Measurements from ENCODE around the gene AMH.

The AMH gene

DNA sequence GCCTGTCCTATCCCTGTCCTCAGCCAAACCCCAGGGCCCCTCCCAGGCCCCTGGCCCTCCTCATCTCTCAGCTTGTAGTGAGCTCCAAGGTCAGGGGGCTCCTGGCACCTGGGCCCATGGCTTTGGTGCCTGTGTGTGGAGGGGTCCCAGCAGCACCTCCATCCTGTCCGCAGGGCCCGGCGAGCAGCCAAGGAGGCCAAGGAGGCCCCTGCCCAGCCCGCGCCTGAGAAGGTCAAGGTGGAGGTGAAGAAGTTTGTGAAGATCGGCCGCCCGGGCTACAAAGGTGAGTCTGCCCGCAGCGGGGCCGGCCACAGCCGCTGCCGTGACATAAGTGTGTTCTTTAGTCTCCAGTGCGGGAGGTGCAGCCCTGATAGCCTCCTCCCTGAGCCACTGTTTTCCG lies 3.9 kb upstream of the AMH start:
- Histone ChIP-seq H3K36me3 (ENCODE audit: control insufficient read depth, insufficient read depth, low read length) (peaks cover 68% of the 10 kb centered on the region), H3K9me3 (ENCODE audit: control insufficient read depth, insufficient read depth, low read length) (no peaks in the 10 kb centered on the region), H3K4me1 (ENCODE audit: control insufficient read depth, insufficient read depth, low read length) (peaks cover 9% of the 10 kb centered on the region), H3K9ac (ENCODE audit: low read depth, low read length) (no peak overlapping the region), H3K27me3 (ENCODE audit: control insufficient read depth, insufficient read depth, low read length) (0 out of 2 replicates have a peak, but pooled peaks cover under 1% of the 10 kb centered on the region), H3K27ac (ENCODE audit: low read depth, low read length) (no peak overlapping the region), H3K4me3 (ENCODE audit: low read depth, low read length) (no peak overlapping the region)

DNA sequence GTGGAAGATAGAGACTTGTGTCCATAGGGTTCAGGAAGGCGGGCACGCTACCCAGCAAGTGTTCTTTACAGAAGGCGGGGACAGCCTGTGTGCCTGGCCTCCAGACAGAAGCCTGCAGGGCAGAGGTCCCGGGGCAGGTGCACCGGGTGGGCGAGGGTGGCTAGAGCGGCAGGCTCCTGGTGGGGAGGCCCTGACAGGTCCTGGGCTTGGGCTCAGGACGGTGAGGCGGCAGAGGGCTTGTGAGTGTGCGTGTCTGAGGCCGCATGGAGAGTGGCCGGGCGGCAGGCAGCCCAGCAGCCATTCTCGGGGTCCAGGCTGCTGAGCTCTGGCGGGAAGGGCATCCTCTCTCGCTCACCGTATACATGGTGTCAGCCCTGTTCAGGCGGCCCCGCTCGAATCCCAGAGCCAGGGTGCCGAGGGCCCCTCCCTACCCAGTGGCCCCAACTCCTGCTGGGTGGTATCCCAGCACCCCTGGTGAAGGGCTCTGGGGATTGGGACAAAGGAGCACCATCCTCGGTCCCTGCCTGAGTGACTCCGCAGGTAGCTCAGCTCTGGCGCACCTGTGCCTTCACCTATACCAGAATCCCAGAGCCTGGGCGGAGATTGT lies 3.0 kb upstream of the AMH start:
- Histone ChIP-seq H3K27ac (ENCODE audit: low read depth, low read length) (no peak overlapping the region), H3K4me1 (ENCODE audit: control insufficient read depth, insufficient read depth, low read length) (0 out of 2 replicates have a peak, but pooled peaks cover 3% of the 10 kb centered on the region), H3K36me3 (ENCODE audit: control insufficient read depth, insufficient read depth, low read length) (peaks cover 65% of the 10 kb centered on the region), H3K9me3 (ENCODE audit: control insufficient read depth, insufficient read depth, low read length) (no peaks in the 10 kb centered on the region), H3K9ac (ENCODE audit: low read depth, low read length) (no peak overlapping the region), H3K4me3 (ENCODE audit: low read depth, low read length) (no peak overlapping the region), H3K27me3 (ENCODE audit: control insufficient read depth, insufficient read depth, low read length) (peaks cover 9% of the 10 kb centered on the region; the same call in 1 of the 2 replicates)

DNA sequence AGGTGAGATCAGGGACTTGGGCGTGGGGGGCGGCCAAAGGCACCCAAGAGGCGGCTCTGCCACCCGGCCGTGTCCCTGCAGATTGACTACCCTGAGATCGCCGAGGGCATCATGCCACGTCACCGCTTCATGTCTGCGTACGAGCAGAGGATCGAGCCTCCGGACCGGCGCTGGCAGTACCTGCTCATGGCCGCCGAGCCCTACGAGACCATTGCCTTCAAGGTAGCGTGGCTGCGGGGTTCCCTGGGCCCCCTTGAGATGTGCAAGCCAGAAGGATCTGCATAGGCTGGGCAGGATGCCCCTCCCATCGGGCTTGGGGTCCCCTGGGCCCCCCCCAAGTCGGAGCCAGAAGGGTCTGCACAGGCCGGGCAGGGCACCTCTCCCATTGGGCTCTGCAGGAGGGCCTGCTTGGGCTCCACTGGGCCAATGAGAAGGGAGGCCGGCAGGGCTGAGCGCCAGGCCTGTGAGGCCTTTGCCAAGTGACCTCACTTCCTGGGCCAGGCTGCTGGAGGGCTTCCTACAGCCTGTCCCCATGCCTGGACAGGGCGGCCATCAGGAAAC lies 2.2 kb upstream of the AMH start:
- peaks cover 16% of the 10 kb centered on the region for H3K27me3 ChIP-seq (ENCODE audit: control insufficient read depth, insufficient read depth, low read length)
- H3K4me3 ChIP-seq (ENCODE audit: low read depth, low read length) = no peak overlapping the region
- no peaks in the 10 kb centered on the region for H3K9me3 ChIP-seq (ENCODE audit: control insufficient read depth, insufficient read depth, low read length)
- H3K36me3 ChIP-seq (ENCODE audit: control insufficient read depth, insufficient read depth, low read length) = peaks cover 58% of the 10 kb centered on the region
- no peak overlapping the region for H3K27ac ChIP-seq (ENCODE audit: low read depth, low read length)
- H3K4me1 ChIP-seq (ENCODE audit: control insufficient read depth, insufficient read depth, low read length) = no peaks in the 10 kb centered on the region
- no peak overlapping the region for H3K9ac ChIP-seq (ENCODE audit: low read depth, low read length)

DNA sequence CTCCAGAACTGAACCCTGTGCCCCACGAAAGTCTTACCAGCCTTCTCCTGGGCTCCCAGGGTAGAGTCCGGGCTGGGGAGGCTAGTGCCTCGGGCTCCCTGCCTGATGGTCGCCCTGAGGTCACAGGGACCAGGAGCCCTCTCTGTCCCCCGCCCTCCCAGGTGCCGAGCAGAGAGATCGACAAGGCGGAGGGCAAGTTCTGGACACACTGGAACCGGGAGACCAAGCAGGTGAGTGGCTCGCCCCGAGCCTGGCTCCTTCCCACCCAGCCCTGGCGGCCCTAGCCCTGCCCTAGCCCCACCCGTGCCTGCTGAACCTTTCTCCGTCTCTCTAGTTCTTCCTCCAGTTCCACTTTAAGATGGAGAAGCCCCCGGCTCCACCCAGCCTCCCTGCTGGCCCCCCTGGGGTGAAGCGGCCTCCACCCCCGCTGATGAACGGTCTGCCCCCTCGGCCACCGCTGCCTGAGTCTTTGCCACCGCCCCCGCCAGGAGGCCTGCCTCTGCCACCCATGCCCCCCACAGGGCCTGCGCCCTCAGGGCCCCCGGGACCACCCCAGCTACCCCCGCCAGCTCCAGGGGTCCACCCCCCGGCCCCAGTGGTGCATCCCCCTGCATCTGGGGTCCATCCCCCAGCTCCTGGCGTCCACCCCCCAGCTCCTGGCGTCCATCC lies 1.6 kb upstream of the AMH start:
- Histone ChIP-seq H3K27ac (ENCODE audit: low read depth, low read length) (no peak overlapping the region), H3K4me3 (ENCODE audit: low read depth, low read length) (no peak overlapping the region), H3K36me3 (ENCODE audit: control insufficient read depth, insufficient read depth, low read length) (peaks cover 58% of the 10 kb centered on the region), H3K9ac (ENCODE audit: low read depth, low read length) (no peak overlapping the region), H3K4me1 (ENCODE audit: control insufficient read depth, insufficient read depth, low read length) (no peaks in the 10 kb centered on the region), H3K27me3 (ENCODE audit: control insufficient read depth, insufficient read depth, low read length) (peaks cover 23% of the 10 kb centered on the region), H3K9me3 (ENCODE audit: control insufficient read depth, insufficient read depth, low read length) (no peaks in the 10 kb centered on the region)

DNA sequence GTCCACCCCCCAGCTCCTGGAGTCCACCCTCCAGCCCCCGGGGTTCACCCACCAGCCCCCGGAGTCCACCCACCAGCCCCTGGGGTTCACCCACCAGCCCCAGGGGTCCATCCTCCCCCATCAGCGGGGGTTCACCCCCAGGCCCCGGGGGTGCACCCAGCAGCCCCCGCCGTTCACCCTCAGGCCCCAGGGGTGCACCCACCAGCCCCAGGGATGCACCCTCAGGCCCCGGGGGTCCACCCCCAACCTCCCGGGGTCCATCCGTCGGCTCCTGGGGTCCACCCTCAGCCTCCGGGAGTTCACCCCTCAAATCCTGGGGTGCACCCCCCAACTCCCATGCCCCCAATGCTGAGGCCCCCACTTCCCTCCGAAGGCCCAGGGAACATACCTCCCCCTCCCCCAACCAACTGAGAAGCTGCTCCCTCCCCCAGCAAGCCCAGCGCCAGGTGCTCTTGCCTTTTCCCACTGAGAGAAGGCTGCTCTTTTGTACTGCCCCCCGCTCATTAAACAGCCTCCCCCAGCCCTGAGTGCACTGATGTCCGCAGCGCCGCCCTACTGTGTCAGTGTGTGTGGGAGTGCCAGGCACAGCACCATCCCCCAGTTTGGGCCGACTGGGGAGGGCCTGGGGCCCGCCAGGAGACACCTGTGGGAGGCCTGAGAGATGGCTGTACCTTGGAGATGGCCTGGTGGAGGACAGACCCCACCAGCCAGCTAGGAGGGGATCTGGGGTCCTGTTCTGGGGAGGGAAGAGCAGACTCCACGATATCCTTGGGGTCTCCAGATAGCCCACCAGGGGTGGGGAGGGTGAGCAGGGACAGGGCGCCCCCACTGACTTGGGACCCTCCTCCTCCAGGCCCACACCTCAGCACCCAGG lies 750 bp upstream of the AMH start:
- Histone ChIP-seq H3K9ac (ENCODE audit: low read depth, low read length) (no peak overlapping the region), H3K9me3 (ENCODE audit: control insufficient read depth, insufficient read depth, low read length) (no peaks in the 10 kb centered on the region), H3K36me3 (ENCODE audit: control insufficient read depth, insufficient read depth, low read length) (peaks cover 50% of the 10 kb centered on the region), H3K27ac (ENCODE audit: low read depth, low read length) (no peak overlapping the region), H3K27me3 (ENCODE audit: control insufficient read depth, insufficient read depth, low read length) (peaks cover 31% of the 10 kb centered on the region), H3K4me3 (ENCODE audit: low read depth, low read length) (no peak overlapping the region), H3K4me1 (ENCODE audit: control insufficient read depth, insufficient read depth, low read length) (no peaks in the 10 kb centered on the region)

DNA sequence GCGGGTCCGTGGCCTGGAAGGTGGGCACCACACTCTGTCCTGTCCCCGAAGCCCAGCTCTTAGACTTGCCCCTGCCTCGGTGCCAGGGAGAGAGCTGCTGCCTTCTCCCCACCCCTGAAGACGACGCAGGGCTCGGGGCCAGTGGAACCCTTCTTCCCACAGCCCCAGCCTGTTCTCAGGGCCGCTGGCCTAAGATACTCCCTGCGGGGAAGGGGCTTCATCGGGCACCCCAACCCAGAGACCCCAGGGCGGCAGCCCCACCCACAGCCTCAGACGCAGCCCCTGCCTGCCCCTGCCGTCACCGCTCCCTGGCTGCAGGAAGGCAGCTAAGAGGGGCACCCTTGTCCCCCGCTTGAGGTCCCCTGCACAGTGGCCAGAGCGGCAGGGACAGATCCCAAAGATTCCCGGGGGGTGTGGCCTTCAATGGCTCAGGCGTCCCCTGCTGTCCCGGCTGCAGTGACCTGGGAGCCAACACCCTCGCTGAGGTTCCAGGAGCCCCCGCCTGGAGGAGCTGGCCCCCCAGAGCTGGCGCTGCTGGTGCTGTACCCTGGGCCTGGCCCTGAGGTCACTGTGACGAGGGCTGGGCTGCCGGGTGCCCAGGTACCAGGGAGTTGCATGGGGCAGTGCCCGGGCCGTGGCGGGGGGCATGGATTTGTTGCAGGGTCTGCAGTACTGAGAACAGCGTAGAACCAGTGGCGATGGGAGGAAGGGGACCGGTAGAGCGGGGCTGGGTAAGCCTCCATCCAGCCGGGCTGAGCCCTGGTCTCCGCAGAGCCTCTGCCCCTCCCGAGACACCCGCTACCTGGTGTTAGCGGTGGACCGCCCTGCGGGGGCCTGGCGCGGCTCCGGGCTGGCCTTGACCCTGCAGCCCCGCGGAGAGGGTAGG lies 1.0 kb downstream of the AMH start:
- H3K27me3 ChIP-seq (ENCODE audit: control insufficient read depth, insufficient read depth, low read length) = peaks cover 42% of the 10 kb centered on the region

DNA sequence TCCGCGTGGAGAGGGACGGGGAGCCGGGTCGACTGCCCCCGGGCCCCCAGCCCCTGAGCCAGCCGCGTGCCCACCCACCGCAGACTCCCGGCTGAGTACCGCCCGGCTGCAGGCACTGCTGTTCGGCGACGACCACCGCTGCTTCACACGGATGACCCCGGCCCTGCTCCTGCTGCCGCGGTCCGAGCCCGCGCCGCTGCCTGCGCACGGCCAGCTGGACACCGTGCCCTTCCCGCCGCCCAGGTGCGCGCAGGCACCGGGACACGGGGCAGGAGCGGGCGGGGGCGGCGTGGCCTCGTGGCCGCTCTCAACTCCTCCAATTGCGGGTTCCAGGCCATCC lies 1.6 kb downstream of the AMH start:
- H3K27me3 ChIP-seq (ENCODE audit: control insufficient read depth, insufficient read depth, low read length) = peaks cover 42% of the 10 kb centered on the region
- H3K27ac ChIP-seq (ENCODE audit: low read depth, low read length) = no peak overlapping the region
- H3K36me3 ChIP-seq (ENCODE audit: control insufficient read depth, insufficient read depth, low read length) = peaks cover 26% of the 10 kb centered on the region
- no peaks in the 10 kb centered on the region for H3K4me1 ChIP-seq (ENCODE audit: control insufficient read depth, insufficient read depth, low read length)
- H3K4me3 ChIP-seq (ENCODE audit: low read depth, low read length) = no peak overlapping the region
- H3K9ac ChIP-seq (ENCODE audit: low read depth, low read length) = no peak overlapping the region
- H3K9me3 ChIP-seq (ENCODE audit: control insufficient read depth, insufficient read depth, low read length) = no peaks in the 10 kb centered on the region

More for the DNA sequence above, 1.0 kb downstream of the AMH start:
- Histone ChIP-seq H3K4me3 (ENCODE audit: low read depth, low read length) (no peak overlapping the region), H3K4me1 (ENCODE audit: control insufficient read depth, insufficient read depth, low read length) (no peaks in the 10 kb centered on the region), H3K36me3 (ENCODE audit: control insufficient read depth, insufficient read depth, low read length) (peaks cover 32% of the 10 kb centered on the region), H3K27ac (ENCODE audit: low read depth, low read length) (no peak overlapping the region), H3K9ac (ENCODE audit: low read depth, low read length) (no peak overlapping the region), H3K9me3 (ENCODE audit: control insufficient read depth, insufficient read depth, low read length) (no peaks in the 10 kb centered on the region)

DNA sequence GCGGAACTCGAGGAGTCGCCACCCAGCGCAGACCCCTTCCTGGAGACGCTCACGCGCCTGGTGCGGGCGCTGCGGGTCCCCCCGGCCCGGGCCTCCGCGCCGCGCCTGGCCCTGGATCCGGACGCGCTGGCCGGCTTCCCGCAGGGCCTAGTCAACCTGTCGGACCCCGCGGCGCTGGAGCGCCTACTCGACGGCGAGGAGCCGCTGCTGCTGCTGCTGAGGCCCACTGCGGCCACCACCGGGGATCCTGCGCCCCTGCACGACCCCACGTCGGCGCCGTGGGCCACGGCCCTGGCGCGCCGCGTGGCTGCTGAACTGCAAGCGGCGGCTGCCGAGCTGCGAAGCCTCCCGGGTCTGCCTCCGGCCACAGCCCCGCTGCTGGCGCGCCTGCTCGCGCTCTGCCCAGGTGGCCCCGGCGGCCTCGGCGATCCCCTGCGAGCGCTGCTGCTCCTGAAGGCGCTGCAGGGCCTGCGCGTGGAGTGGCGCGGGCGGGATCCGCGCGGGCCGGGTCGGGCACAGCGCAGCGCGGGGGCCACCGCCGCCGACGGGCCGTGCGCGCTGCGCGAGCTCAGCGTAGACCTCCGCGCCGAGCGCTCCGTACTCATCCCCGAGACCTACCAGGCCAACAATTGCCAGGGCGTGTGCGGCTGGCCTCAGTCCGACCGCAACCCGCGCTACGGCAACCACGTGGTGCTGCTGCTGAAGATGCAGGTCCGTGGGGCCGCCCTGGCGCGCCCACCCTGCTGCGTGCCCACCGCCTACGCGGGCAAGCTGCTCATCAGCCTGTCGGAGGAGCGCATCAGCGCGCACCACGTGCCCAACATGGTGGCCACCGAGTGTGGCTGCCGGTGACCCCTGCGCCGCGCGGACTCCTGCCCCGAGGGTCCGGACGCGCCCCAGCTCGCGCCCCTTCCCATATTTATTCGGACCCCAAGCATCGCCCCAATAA lies 2.3 kb downstream of the AMH start:
- Histone ChIP-seq H3K4me1 (ENCODE audit: control insufficient read depth, insufficient read depth, low read length) (no peaks in the 10 kb centered on the region; the same call in 1 of the 2 replicates), H3K9ac (ENCODE audit: low read depth, low read length) (no peak overlapping the region), H3K27me3 (ENCODE audit: control insufficient read depth, insufficient read depth, low read length) (peaks cover 42% of the 10 kb centered on the region), H3K27ac (ENCODE audit: low read depth, low read length) (no peak overlapping the region), H3K36me3 (ENCODE audit: control insufficient read depth, insufficient read depth, low read length) (peaks cover 20% of the 10 kb centered on the region), H3K4me3 (ENCODE audit: low read depth, low read length) (no peak overlapping the region), H3K9me3 (ENCODE audit: control insufficient read depth, insufficient read depth, low read length) (no peaks in the 10 kb centered on the region)

DNA sequence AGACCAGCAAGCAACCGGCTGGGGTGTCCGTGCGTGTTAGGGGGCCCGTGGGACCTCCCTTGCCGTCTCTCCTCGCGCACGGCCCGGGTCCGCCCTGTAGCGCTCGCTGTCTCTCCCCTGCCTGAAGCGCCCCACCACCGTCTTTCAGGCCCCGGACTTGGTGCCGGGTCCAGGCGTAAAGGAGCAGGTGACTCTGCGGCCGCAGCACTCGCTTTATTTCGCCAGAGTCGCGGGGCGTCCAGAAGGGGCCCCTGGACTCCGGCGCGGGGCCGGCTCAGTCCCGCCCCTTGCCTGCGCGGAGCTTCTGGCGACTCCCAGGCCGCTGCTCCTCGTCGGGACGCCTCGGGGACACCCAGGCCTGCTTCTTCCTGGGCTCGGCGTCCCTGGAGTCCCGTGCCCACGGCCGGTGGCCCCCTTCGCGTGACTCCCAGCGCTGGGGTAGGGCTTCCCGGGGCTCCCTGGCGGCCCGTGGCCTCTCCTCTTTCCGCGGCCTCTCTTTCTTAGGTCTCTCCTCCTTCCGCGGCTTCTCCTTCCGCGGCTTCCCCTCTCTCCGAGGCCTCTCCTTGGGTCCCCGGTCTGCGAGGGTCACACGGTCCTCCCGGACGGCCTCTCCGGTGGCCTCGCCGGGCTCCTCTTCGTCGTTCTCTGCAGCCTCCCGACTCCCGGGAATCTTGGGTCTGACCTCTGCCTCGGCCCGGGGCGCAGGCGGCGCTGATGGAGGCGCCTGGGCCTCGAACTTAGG lies 3.1 kb downstream of the AMH start:
- no peaks in the 10 kb centered on the region; the same call in 1 of the 2 replicates for H3K4me1 ChIP-seq (ENCODE audit: control insufficient read depth, insufficient read depth, low read length)
- peaks cover 11% of the 10 kb centered on the region for H3K36me3 ChIP-seq (ENCODE audit: control insufficient read depth, insufficient read depth, low read length)
- H3K9me3 ChIP-seq (ENCODE audit: control insufficient read depth, insufficient read depth, low read length) = no peaks in the 10 kb centered on the region
- no peak overlapping the region for H3K4me3 ChIP-seq (ENCODE audit: low read depth, low read length)
- no peak overlapping the region for H3K9ac ChIP-seq (ENCODE audit: low read depth, low read length)
- peaks cover 42% of the 10 kb centered on the region for H3K27me3 ChIP-seq (ENCODE audit: control insufficient read depth, insufficient read depth, low read length)
- H3K27ac ChIP-seq (ENCODE audit: low read depth, low read length) = no peak overlapping the region

All from HUES48 (cell line).